AG04449 (cell line): ENCODE results near the gene RXRB.

Experiments used
- CTCF ChIA-PET: fragments of 350-600 bp; formaldehyde crosslinking; extraction: SDS; loops from one replicate; lab custom pipeline; 2021; ENCODE audit warnings: antibody characterized with exemption; lab: Yijun Ruan, JAX
- POLR2A ChIA-PET: fragments of 400-600, 350-600 bp; formaldehyde crosslinking; extraction: SDS; loops from one replicate; lab custom pipeline; 2020; ENCODE audit warnings: antibody characterized with exemption, inconsistent platforms; lab: Yijun Ruan, JAX
- DNase-seq: peaks from one replicate; pipeline ENCODE4 v3.0.0-alpha.2; 2010; ENCODE audit warnings: low read depth, low spot score
- H3K4me3 ChIP-seq: 2 replicates; pipeline ENCODE4 v1.5.1; 2011; ENCODE audit warnings: low read depth, mild to moderate bottlenecking, control low read depth, low read length
- TF ChIP-seq, protein P1 (sequence below): IDR thresholded peaks from one replicate; pipeline ENCODE4 v1.5.1; 2011; ENCODE audit warnings: mild to moderate bottlenecking, moderate library complexity, low read length, control low read depth, inconsistent platforms; ENCODE audit not compliant: insufficient read depth; ENCODE audit errors: missing control alignments

RXRB gene

DNA sequence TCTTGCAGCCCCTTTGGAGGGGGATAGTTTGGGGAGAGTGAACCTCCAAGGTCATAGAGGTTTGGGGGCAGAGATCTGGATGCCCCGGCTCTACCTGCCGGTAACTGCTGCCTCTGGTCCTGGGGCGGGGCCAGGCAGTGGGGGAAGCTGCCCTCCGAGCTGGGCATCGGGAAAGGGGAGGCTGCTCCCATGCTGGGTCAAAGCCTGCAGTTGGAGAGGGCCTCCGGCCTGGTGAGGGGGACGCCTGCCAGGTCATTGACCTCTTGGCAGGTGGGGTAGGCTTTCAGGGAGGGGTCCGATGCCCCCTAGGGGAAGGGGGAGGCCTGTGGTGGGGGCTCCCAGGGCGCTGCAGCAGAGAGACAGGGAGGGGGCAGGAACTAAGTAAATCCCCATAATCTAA, 15.3 kb downstream of the RXRB start:
- ChIA-PET CTCF (no interaction called here), POLR2A (no interaction called here)
- DNase-seq = no peak
- no peak overlapping the region for H3K4me3 ChIP-seq
- TF ChIP-seq, protein P1, sequence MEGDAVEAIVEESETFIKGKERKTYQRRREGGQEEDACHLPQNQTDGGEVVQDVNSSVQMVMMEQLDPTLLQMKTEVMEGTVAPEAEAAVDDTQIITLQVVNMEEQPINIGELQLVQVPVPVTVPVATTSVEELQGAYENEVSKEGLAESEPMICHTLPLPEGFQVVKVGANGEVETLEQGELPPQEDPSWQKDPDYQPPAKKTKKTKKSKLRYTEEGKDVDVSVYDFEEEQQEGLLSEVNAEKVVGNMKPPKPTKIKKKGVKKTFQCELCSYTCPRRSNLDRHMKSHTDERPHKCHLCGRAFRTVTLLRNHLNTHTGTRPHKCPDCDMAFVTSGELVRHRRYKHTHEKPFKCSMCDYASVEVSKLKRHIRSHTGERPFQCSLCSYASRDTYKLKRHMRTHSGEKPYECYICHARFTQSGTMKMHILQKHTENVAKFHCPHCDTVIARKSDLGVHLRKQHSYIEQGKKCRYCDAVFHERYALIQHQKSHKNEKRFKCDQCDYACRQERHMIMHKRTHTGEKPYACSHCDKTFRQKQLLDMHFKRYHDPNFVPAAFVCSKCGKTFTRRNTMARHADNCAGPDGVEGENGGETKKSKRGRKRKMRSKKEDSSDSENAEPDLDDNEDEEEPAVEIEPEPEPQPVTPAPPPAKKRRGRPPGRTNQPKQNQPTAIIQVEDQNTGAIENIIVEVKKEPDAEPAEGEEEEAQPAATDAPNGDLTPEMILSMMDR = no peak

DNA sequence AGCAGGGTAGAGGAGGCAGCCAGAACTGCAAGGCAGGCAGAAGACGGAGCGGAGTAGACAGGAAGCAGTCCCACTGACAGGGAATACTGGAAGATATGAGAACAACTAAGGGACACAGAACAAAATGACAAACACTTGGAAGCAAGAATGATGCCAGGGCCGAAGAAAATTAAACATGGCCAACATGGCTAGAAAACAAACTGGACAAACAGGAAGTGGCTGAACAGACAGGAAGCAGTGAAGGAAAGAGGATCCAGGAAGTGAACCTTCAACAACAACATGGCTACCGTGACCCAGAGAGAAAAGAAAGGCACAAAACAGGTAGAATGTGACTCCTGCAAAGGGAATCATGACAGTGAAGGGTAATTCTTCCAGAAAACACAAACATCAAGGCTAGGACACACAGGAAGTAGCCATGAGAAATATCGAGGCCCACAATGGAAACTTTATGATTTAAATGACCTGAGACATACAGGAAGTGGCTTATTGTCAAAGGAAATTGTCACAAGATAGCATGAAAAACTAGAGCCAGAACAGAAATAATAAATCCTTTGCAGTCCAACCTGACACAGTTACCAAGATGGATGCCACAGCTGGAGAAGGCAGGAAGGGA, 17.3 kb downstream of the RXRB start:
- no peak for DNase-seq
- POLR2A ChIA-PET = no interaction called here
- TF ChIP-seq, protein P1 = no peak
- CTCF ChIA-PET = interaction anchor here (0.7 to 1.2 kb wide), 5 partner anchors 9 to 21 kb away, joined by 3 to 7 read pairs (median 5); no protein-coding TSS in a partner anchor
- H3K4me3 ChIP-seq = no peak overlapping the region

DNA sequence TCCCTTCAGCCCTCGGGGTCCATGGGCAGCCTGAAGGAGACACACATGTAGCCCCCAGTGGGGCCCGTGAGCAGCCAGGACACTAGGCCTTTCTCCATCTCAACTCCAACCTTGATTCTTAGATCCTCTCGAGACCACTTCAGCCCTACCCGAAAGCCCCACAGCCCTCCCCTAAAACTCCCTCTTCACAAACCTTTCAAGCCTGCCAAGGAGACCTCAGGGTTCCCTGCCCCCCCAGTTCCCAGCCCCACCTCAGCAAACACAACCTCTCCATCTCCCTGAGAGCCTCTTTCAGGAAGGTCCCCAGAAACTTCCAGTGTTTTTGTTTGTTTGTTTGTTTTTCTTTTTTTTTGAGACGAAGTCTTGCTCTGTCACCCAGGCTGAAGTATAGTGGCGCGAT, 19.3 kb downstream of the RXRB start:
- no peak overlapping the region for H3K4me3 ChIP-seq
- TF ChIP-seq, protein P1 = no peak
- ChIA-PET POLR2A (no interaction called here), CTCF (interaction anchor here (1.5 kb wide), 1 partner anchor 9 kb away, joined by 7 read pairs; no protein-coding TSS in a partner anchor)
- DNase-seq = no peak

DNA sequence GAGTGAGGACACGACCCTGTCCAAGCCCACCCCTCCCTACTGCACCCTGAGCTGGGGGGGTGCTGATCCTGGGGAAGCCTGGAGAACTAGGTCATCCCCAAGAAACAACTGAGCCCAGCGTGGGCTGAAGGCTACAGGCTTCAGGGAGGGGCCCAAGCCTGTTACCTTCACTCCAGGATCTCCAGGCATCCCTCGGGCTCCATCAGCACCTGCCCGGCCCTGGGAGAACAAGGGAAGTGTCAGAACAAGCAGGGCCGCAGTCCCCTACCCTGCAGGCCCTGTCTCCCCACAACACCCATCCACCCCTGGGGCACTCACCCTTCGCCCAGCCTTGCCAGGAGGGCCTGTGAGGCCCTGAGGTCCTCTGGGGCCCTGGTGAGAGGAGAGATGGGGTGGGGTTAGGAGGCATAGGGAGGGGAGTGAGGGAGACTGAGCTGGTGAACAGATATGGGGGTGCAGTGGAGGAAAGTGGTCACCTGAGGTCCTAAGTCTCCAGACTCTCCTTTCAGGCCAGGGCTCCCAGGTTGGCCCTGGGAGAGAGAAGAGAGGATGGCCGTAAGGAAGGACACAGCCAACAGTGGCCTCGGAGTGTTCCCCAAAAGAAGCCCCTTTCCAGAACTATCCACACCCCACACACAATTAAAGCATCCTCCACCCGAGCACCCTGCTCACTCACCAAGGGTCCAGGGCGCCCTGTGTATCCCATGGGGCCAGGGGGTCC, 21.6 kb downstream of the RXRB start:
- ChIA-PET POLR2A (no interaction called here), CTCF (interaction anchor here (1.1 to 1.8 kb wide), 4 partner anchors 17 to 70 kb away, joined by 3 to 8 read pairs (median 5); no protein-coding TSS in a partner anchor)
- DNase-seq = no peak
- TF ChIP-seq, protein P1 = no peak
- no peak overlapping the region for H3K4me3 ChIP-seq

DNA sequence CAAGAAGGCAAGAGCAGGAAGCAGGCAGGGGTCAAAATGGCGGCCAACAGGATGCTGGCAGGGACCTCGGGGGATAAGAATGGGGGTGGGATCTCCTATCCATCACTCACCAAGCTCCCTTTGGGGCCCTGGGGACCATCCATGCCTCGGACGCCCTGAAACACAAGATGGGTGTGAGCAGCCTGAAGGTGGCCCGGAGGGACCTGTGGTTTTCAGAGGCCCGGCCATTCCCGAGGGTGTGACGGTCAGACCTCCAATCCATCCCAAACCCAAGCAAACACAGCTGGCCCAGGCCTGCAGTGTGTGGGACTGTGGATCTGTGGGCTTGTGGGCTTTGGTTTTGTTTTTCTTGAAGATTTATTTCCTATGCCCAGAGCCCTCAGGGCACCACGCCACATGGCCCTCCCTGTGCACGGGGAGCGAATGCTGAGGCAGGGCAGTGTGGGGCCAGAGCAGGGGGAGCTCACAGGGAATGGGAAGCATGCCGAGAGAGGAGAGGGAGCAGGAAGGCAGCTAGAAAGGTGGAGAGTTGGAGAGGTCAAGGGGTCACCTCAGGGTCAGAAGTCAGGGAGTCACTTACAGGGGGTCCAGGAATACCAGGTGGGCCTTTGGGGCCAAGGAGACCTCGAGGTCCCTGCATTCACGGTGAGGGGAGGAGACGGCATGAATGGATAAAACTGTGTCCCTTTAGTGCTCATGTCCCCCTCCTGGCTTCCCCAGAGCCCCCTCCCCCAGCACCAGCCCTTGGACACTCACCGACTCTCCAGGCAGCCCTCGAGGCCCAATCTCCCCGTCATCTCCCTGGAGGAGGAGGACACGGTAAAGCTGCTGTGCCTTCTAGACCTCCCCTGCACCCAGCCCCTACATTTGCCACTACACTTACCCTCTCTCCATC, 22.7 kb downstream of the RXRB start:
- DNase-seq = no peak
- CTCF ChIA-PET = interaction anchor here (0.7 to 1.8 kb wide), 4 partner anchors 16 to 71 kb away, joined by 3 to 8 read pairs (median 4); no protein-coding TSS in a partner anchor
- no peak overlapping the region for H3K4me3 ChIP-seq
- TF ChIP-seq, protein P1 = no peak
- POLR2A ChIA-PET = no interaction called here

DNA sequence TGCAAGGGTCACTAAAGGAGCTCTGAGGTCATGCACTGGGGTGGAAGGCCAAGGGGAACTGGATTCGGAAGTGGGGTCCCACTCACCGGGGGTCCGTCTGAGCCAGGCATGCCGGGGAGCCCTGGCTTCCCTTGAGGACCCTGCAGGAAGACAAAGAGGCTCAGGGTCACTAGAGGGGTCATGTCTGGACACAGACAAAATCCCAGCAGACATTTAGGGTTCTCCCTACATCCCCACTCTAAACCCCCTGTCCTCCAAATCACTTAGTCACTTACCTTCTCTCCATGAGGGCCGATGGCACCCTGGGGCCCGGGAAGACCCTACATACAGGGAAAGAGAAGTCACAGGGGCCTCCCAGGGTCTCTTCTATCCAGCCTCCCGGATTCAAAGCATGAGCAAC, 23.6 kb downstream of the RXRB start:
- CTCF ChIA-PET = interaction anchor here (0.7 to 5.1 kb wide), 3 partner anchors 15 to 21 kb away, joined by 3 to 43 read pairs (median 22); no protein-coding TSS in a partner anchor
- POLR2A ChIA-PET = no interaction called here
- DNase-seq = no peak
- no peak overlapping the region for H3K4me3 ChIP-seq
- TF ChIP-seq, protein P1 = no peak
